ENCODE measurements around the gene SCPEP1.
"Not testable (repeated sequence)": the region's sequence is repeated elsewhere in the genome, so short reads cannot be mapped to it uniquely, and the experiment has no call there.

SCPEP1 gene

DNA sequence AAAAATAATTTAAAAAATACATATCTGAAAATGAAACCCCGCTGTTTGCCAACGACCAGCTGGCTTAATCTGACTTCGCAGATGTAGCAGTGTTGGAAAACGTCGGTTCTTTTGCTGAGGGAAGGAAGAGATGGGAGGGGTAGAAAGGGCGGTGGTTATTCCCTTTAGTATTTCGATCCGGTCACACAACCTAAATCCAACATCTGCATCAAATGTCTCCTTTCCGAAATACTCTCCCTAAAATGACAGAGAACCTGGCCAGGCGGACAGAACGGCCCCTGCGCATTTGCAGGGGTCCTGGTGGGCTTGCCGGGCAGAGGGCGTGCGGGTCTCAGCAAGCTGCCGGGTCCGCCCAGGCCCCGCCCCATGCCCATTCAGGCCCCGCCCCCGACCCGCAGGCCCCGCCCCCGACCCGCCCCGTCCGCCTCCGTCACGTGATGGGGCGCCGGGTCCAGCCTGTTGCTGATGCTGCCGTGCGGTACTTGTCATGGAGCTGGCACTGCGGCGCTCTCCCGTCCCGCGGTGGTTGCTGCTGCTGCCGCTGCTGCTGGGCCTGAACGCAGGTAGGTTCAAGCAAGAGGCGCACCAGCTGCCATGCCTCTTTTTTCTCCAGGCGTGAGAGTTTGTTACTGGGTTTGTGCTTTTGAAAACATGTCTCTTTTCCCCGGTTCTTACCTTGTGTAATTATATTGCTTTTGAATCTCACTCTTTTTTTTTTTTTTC, at the start of gene SCPEP1:
SCPEP1 (plus strand) TSS at position 459 of the 723 bp plus-strand sequence; CDS start at position 488, 29 bp downstream.
- DNase-seq = peak; percentile 80

DNA sequence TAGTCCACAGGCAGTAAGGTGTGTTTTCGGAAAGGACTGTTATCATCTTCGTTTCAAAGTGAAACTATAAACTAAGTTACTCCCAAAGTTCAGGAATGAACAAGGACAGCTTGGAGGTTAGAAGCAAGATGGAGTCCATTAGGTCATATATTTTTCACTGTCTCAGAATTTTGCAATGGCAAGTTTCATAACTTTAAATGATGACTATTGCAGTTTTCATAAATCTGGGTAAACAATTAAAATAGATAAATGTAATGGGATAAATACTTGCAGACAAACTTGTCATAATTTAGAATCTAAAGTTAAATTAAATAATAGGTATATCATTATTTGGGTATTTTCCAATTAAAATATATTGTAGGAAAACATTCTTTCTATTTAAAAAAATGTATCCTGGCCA, 49.3 kb upstream of the SCPEP1 start:
- DNase-seq = no peak

GRCh38 chr17:56929362-56929969, 48.5 kb upstream of the SCPEP1 start:
- DNase-seq = no peak

GRCh38 chr17:56930739-56931337, 47.1 kb upstream of the SCPEP1 start:
- DNase-seq = no peak

DNA sequence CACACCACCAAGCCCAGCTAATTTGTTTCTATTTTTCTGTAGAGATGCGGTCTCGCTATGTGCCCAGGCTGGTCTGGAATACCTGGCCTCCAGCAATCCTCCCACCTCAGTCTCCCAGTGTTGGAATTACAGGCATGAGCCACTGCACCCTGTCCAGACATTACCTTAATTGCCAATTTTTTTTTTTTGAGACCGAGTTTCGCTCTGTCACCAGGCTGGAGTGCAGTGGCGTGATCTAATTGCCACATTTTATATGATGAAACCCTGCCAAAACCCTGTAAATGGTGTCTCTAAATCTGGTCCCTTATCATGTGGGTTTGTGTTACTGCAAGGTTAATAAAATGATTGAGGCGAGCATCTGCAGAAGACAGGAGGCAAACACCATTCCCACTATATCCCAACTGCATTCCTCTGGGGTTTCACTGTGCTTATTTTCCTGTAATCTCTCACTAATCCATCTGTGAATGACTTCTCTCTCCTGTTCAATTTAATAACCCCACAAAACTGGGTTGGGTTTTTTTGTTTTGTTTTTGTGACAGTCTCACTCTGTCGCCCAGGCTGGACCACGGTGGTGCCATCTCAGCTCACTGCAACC, 44.7 kb upstream of the SCPEP1 start:
- DNase-seq = no peak

GRCh38 chr17:56933868-56934267, 44.1 kb upstream of the SCPEP1 start:
- no peak for DNase-seq

GRCh38 chr17:56934280-56934679, 43.7 kb upstream of the SCPEP1 start:
- no peak for DNase-seq

GRCh38 chr17:56935461-56935860, 42.5 kb upstream of the SCPEP1 start:
- DNase-seq = no peak

DNA sequence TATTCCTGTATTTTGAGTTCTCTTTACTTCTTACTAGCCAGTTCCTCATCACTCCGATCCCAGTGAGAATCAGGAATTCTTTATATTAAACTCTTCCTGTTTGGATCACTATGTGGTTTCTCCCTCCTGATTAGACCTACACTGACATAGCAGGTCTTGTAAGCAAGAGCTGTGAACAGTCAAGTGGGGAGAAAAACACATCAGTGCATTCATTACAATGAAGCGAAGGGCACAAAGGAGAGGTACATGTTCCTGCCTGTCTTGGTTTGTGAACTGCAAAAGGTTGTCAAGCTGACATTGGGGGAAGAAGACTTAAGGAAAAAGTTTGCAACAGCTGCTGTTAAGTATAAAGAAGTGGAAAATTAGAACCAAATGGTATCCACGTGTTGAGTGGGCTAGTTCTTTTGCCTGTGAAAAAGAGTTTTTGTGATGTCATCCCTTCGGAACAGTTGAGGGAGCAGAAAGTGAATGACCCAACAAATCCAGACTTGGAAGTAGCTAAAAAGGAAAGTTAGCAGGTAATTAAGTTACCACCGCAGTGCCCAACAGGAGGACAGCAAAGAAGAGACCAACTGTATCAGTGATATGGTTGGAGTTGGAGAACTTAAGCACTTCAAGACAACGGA, 41.1 kb upstream of the SCPEP1 start:
- no peak for DNase-seq

DNA sequence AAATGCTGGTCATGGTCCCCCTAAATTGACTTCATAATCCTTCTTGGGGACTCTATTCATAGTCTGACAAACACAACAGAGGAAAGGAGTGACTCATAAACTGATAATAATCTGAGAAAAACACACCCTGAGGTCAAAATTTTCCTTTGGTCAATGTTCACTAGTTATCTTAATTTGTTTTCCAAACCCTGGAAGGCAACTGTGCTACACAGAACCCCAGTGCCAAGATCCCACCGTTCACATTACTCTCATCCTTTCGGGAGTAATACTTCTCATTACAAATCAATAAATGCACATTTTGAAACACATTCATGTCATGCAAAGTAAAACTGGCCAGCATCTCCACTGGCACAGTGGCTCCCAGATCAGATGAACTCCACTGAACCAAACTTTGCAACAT, 40.2 kb upstream of the SCPEP1 start:
- no peak for DNase-seq

- not testable (repeated sequence) for DNase-seq
Measured at GRCh38 chr17:56938206-56938605, 39.7 kb upstream of the SCPEP1 start.

DNA sequence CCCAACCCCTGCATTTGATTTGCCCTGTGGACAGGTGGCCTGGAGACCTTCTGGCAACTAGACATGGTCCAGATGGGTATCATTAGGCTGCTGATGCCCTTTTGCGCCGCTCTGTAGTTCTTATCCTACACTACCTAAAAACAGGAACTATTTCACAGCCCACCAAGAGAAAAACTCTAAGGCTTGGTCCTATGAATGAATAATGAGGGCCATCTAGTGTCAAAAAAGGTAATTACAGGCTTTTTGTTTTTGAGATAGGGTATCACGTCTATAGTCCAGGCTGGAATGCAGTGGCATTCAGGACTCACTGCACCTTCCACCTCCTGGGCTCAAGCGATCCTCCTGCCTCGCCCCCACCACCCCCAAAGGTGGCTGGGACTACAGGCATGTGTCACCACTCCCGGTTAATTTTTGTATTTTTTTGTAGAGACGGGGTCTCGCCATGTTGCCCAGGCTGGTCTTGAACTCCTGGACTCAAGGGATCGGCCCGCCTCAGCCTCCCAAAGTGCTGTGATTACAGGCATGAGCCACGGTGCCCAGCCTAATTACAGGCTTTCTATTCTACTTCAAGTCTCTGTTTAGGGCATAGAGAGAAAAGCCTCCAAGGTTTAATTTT, 38.0 kb upstream of the SCPEP1 start:
- DNase-seq = no peak

GRCh38 chr17:56943505-56944125, 34.3 kb upstream of the SCPEP1 start:
- DNase-seq = no peak

DNA sequence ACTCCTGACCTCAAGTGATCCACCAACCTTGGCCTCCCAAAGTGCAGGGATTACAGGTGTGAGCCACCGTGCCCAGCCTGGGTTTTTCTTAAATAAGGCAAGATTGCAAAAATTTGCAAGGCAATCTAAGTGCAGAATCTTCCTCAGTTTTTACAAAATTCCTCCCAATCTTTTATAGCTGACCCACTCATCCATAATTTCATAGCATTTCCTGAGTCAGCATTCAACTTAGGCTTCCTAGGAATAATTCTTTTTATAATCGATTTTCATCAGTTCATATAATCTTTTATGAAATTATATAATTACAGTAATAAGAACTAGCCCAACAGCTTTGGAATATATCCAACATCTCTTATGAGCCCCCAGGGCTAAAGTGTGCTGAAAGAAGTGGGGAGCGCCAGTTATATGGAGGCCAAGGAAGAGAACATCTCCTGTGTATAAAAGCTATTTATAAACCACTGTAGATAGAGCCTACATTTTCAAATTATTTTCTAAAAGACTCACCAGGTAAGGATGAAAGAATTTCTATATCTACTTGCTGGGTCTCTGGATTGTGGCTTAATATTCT, 31.9 kb upstream of the SCPEP1 start:
- DNase-seq = no peak

DNA sequence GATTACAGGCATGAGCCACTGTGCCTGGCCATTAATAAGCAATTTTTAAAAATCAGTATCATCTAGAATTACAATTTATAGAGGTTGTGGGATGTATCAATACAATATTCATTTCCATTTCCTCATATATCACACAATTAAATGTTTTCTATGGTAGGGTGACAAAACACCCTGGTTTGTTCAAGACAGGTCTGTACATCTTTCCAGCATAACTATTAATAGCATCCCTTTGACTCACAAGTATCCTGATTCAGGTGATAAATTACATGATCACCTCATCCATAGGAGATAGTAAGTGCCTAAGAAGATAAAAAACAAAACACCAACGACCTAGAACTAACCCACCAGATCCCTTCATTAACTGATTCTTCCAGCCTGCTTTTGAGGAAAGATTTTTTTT, 30.2 kb upstream of the SCPEP1 start:
- no peak for DNase-seq

DNA sequence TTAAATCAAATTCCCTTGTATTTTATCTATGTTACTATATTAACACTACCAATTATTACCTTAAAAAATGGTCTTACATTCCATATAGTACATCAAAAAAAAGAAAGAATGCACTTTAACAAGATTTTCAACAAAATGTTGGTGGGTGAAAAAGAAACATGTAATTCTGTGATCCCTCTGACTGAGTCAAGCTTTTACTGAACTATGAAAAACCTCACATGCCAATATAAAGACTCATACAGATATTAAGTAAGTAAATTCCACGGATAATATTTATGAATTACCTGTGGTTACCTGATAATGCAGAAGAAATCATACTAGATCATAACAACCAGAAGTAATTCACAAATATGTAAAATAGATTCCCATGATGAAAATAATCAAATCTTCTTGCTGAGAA, 29.4 kb upstream of the SCPEP1 start:
- DNase-seq = no peak

GRCh38 chr17:56949595-56949994, 28.3 kb upstream of the SCPEP1 start:
- DNase-seq = no peak

DNA sequence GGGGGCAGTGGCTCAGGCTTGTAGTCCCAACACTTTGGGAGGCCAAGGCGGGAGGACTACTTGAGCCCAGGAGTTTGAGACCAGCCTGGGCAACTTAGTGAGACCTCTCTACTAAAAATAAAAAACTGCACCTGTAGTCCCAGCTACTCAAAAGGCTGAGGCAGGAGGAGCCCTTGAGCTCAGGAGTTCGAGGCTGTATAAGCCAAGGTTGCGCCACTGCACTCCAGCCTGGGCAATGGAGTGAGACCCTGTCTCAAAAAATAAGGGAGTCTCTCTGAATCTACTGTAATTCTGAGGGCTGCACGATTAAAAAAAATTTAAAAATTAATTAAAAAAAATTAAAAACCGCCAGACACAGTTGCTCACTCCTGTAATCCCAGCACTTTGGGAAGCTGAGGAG, 20.9 kb upstream of the SCPEP1 start:
- no peak for DNase-seq

GRCh38 chr17:56960596-56961538, 17.1 kb upstream of the SCPEP1 start, which contains the start of gene COIL:
Gene COIL (minus strand): TSS chr17:56961050. CDS start chr17:56961019, 31 bp downstream.
- peak; percentile 94 for DNase-seq

DNA sequence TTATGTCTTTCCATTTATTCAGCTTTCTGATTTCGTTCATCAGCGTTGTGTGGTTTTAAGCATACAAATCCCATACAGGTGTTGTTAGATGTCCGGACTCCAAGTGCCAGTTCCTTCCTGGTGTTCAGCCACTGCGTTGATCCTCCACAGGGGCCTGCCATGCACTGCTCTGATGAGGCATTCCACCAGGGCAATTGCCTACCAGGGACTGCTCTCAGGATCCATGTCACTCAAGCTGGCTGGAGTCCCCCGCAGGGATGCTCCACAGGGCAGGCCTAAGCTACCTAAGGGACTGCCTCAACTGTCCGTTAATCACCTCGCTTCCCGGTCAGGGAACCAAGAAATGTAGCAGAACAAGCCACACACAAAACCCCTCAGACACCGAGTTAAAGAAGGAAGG, 12.7 kb upstream of the SCPEP1 start:
- not testable (repeated sequence) for DNase-seq

DNA sequence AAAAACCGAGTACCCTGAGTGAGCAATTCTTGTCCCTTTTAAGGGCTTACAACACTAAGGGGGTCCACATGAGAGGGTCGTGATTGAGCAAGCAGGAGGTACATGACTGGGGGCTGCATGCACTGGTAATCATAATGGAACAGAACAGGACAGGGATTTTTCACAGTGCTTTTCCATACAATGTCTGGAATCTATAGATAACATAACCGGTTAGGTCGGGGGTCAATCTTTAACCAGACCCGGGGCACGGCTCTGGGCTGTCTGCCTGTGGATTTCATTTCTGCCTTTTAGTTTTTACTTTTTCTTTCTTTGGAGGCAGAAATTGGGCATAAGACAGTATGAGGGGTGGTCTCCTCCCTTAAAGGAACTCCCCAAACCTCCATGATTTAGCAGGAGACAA, 12.2 kb upstream of the SCPEP1 start:
- not testable (repeated sequence) for DNase-seq
